ENCODE measurements around the gene CBFA2T2. TPM values are rescaled to one million over a fixed set of nuclear protein-coding genes. Genes with fewer than 3 reads are reported as not detected.

CBFA2T2 gene
- polyA plus RNA-seq, 3 donors, result 1.7 to 9.7 (median 4.9) TPM

DNA sequence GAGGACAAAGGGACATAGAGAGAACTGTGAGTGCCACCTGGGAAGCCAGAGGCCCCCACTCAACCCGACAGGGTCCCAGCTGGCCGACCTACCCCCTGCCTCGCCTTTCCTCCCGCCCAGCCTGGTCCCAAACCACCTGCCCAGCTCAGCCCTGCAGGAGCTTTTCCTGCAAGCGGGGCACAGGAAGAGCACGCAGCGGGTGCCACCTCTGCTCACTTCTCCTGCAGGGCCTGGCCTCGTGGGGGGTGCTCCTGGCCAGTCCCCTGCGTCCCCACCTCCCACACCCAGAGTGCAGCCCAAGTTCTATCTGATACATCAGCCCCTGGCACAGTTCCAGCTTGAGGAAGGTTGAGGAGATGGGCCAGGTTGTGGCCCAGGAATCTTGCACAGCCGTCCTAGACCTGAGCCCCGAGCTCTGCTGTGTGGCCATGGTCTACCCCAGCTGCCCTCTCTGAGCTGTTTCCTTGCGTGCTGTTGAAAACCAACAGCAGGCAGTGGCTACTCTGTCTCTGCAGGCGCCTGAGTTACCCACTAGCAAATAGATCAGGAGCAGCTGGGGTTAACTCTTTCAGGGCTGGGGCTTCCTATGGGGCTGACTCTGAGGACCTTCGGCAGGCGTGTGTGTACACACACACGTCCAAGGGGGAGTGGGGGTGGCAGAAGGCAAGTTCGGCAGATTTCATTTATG lies 182.7 kb downstream of the CBFA2T2 start:
- Histone ChIP-seq H2AFZ (ENCODE audit: insufficient read depth, low read depth, low read length, poor library complexity, severe bottlenecking) (no peak overlapping the region), H3K27me3 (ENCODE audit: control insufficient read depth in 2 of 2, insufficient read depth in 2 of 2, low read length in 2 of 2) (no peaks in the 10 kb centered on the region), H3K27ac (ENCODE audit: low read depth in 1 of 2, low read length in 2 of 2) (no peak overlapping the region), H3K36me3 (replicated peaks in 1 of 2; ENCODE audit: control insufficient read depth in 1 of 2, insufficient read depth in 2 of 2, low read length in 2 of 2) (no peaks in the 10 kb centered on the region), H3K79me2 (ENCODE audit: insufficient read depth, low read length) (no peaks in the 10 kb centered on the region), H3K4me1 (ENCODE audit: control insufficient read depth in 1 of 2, insufficient read depth in 2 of 2, low read length in 2 of 2) (peaks cover 22 to 31% of the 10 kb centered on the region in 2 donors), H3K4me2 (replicated peaks; ENCODE audit: extremely low read depth, low read length, poor library complexity, severe bottlenecking) (no peak overlapping the region), H3K9ac (ENCODE audit: insufficient read depth, low read length, poor library complexity, severe bottlenecking) (no peak overlapping the region), H3K4me3 (replicated peaks in 1 of 3; ENCODE audit: low read depth in 2 of 3, low read length in 3 of 3) (no peak overlapping the region), H4K20me1 (ENCODE audit: insufficient read depth, low read length) (peaks cover 9% of the 10 kb centered on the region), H3K9me3 (replicated peaks in 1 of 2; ENCODE audit: control insufficient read depth in 1 of 2, insufficient read depth in 1 of 2, low read length in 2 of 2) (no peaks in the 10 kb centered on the region)
- Mint-ChIP-seq H3K36me3 (peaks cover 5 to 18% of the 10 kb centered on the region in 2 donors), H3K9me3 (no peaks in the 10 kb centered on the region), H3K4me3 (no peak overlapping the region), H3K27ac (no peak overlapping the region), H3K27me3 (ENCODE audit: low read depth in 3 of 3) (peaks cover 2 to 8% (median 3%) of the 10 kb centered on the region in 3 donors), H3K4me1 (peaks cover 24% of the 10 kb centered on the region)
- DNase-seq, result no peak
- intact Hi-C loops (cut with micrococcal nuclease), result loop anchor here in 1 of 2 donors (5.0 kb wide), 1 partner anchor 230 kb away; the partner anchor contains the start of gene SNTA1
- TF ChIP-seq, protein P1, sequence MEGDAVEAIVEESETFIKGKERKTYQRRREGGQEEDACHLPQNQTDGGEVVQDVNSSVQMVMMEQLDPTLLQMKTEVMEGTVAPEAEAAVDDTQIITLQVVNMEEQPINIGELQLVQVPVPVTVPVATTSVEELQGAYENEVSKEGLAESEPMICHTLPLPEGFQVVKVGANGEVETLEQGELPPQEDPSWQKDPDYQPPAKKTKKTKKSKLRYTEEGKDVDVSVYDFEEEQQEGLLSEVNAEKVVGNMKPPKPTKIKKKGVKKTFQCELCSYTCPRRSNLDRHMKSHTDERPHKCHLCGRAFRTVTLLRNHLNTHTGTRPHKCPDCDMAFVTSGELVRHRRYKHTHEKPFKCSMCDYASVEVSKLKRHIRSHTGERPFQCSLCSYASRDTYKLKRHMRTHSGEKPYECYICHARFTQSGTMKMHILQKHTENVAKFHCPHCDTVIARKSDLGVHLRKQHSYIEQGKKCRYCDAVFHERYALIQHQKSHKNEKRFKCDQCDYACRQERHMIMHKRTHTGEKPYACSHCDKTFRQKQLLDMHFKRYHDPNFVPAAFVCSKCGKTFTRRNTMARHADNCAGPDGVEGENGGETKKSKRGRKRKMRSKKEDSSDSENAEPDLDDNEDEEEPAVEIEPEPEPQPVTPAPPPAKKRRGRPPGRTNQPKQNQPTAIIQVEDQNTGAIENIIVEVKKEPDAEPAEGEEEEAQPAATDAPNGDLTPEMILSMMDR (IDR thresholded peaks at IDR 0.05), result no peak
- WGBS (ENCODE audit: insufficient coverage), result 73% methylated on average over 15 of the region's 17 CpGs

DNA sequence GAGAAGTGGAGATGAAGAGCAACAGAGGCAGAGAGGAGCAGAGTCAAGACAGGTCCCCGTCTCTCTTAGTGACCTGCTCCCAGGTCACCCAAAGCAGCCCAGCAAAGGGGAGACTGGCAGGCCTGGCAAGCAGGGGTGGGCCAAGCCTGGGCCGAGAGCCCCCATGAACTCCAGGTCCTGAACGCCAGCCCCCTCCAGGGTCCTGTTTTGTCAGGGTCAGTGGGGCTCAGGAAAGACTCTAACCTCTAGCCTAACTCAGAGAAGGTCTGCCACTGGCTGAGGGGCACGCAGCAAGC lies 183.2 kb downstream of the CBFA2T2 start:
- H3K4me2 ChIP-seq (replicated peaks; ENCODE audit: extremely low read depth, low read length, poor library complexity, severe bottlenecking), result peak overlapping the region; percentile 76
- no peak overlapping the region for H3K9ac ChIP-seq (ENCODE audit: insufficient read depth, low read length, poor library complexity, severe bottlenecking)
- no peaks in the 10 kb centered on the region for H3K79me2 ChIP-seq (ENCODE audit: insufficient read depth, low read length)
- no peak overlapping the region for H3K27ac Mint-ChIP-seq
- peaks cover 23% of the 10 kb centered on the region for H3K4me1 Mint-ChIP-seq
- H3K36me3 Mint-ChIP-seq, result peaks cover 5 to 22% of the 10 kb centered on the region in 2 donors
- peaks cover 17 to 26% of the 10 kb centered on the region in 2 donors for H3K4me1 ChIP-seq (ENCODE audit: control insufficient read depth in 1 of 2, insufficient read depth in 2 of 2, low read length in 2 of 2)
- TF ChIP-seq, protein P1 (IDR thresholded peaks at IDR 0.05), result no peak
- no peak overlapping the region for H2AFZ ChIP-seq (ENCODE audit: insufficient read depth, low read depth, low read length, poor library complexity, severe bottlenecking)
- peak overlapping the region in 1 of 3 experiments; percentile 74 for H3K4me3 ChIP-seq (replicated peaks in 1 of 3; ENCODE audit: low read depth in 2 of 3, low read length in 3 of 3)
- H3K4me3 Mint-ChIP-seq, result peak overlapping the region; percentile 91 to 97
- H4K20me1 ChIP-seq (ENCODE audit: insufficient read depth, low read length), result peaks cover 8% of the 10 kb centered on the region
- no peaks in the 10 kb centered on the region for H3K36me3 ChIP-seq (replicated peaks in 1 of 2; ENCODE audit: control insufficient read depth in 1 of 2, insufficient read depth in 2 of 2, low read length in 2 of 2)
- no peaks in the 10 kb centered on the region for H3K9me3 ChIP-seq (replicated peaks in 1 of 2; ENCODE audit: control insufficient read depth in 1 of 2, insufficient read depth in 1 of 2, low read length in 2 of 2)
- no peaks in the 10 kb centered on the region for H3K9me3 Mint-ChIP-seq
- no peaks in the 10 kb centered on the region for H3K27me3 ChIP-seq (ENCODE audit: control insufficient read depth in 2 of 2, insufficient read depth in 2 of 2, low read length in 2 of 2)
- DNase-seq, result no peak
- intact Hi-C loops (cut with micrococcal nuclease), result loop anchor here in 1 of 2 donors (5.0 kb wide), 1 partner anchor 231 kb away; the partner anchor contains the start of gene SNTA1
- no peak overlapping the region for H3K27ac ChIP-seq (ENCODE audit: low read depth in 1 of 2, low read length in 2 of 2)
- H3K27me3 Mint-ChIP-seq (ENCODE audit: low read depth in 3 of 3), result peaks cover 2 to 8% (median 3%) of the 10 kb centered on the region in 3 donors
- WGBS (ENCODE audit: insufficient coverage), result 100% methylated on average over 1 of the region's 4 CpGs

Data from CD14-positive monocyte (primary cell).